GM23338 (cell line): ENCODE results near the gene WASF2.

ENCODE experiments used
- CTCF ChIP-seq, 2 experiments: fragments of 200-600 bp in 1 of 2; sonication (generic) in 1 of 2; conservative IDR thresholded peaks; 2 replicates each; pipeline versions ENCODE4 v1.5.1 to v1.6.1; 2016 to 2017; ENCODE audit warnings: antibody characterized with exemption in 2 of 2, low read depth in 2 of 2, mild to moderate bottlenecking in 2 of 2, moderate library complexity in 1 of 2
- EZH2 ChIP-seq: fragments of 200-600 bp; sonication (generic); IDR thresholded peaks from one replicate; pipeline ENCODE4 v1.8.0; 2017; ENCODE audit warnings: antibody characterized with exemption, mild to moderate bottlenecking, low read depth; ENCODE audit not compliant: unreplicated experiment
- EZH2phosphoT487 ChIP-seq: fragments of 200-600 bp; sonication (generic); IDR thresholded peaks from one replicate; pipeline ENCODE4 v1.8.1; 2018; ENCODE audit warnings: antibody characterized with exemption; ENCODE audit not compliant: unreplicated experiment
- STAT1 ChIP-seq: IDR thresholded peaks from one replicate; pipeline ENCODE4 v1.6.1; 2016; ENCODE audit warnings: antibody characterized with exemption; ENCODE audit not compliant: unreplicated experiment
- TF ChIP-seq, protein P1 (sequence below): IDR thresholded peaks from one replicate; pipeline ENCODE4 v1.6.1; 2018; ENCODE audit warnings: antibody characterized with exemption; ENCODE audit not compliant: unreplicated experiment

- no peak for TF ChIP-seq EZH2
- TF ChIP-seq EZH2phosphoT487: no peak
- no peak for TF ChIP-seq CTCF (conservative IDR thresholded peaks at IDR 0.05; ENCODE audit: low read depth in 2 of 2)
- TF ChIP-seq, protein P1, sequence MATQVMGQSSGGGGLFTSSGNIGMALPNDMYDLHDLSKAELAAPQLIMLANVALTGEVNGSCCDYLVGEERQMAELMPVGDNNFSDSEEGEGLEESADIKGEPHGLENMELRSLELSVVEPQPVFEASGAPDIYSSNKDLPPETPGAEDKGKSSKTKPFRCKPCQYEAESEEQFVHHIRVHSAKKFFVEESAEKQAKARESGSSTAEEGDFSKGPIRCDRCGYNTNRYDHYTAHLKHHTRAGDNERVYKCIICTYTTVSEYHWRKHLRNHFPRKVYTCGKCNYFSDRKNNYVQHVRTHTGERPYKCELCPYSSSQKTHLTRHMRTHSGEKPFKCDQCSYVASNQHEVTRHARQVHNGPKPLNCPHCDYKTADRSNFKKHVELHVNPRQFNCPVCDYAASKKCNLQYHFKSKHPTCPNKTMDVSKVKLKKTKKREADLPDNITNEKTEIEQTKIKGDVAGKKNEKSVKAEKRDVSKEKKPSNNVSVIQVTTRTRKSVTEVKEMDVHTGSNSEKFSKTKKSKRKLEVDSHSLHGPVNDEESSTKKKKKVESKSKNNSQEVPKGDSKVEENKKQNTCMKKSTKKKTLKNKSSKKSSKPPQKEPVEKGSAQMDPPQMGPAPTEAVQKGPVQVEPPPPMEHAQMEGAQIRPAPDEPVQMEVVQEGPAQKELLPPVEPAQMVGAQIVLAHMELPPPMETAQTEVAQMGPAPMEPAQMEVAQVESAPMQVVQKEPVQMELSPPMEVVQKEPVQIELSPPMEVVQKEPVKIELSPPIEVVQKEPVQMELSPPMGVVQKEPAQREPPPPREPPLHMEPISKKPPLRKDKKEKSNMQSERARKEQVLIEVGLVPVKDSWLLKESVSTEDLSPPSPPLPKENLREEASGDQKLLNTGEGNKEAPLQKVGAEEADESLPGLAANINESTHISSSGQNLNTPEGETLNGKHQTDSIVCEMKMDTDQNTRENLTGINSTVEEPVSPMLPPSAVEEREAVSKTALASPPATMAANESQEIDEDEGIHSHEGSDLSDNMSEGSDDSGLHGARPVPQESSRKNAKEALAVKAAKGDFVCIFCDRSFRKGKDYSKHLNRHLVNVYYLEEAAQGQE: no peak
- TF ChIP-seq STAT1: no peak
These were observed 13.7 kb downstream of the WASF2 start for GRCh38 chr1:27476237-27476636.
